OCI-LY1 (cell line): ENCODE results near the gene SMIM11.
"Not testable (repeated sequence)": the region's sequence is repeated elsewhere in the genome, so short reads cannot be mapped to it uniquely, and the experiment has no call there.

ENCODE experiments used
- EZH2 ChIP-seq: fragments of 200-600 bp; sonication (generic), shearing (Covaris generic); IDR thresholded peaks from 2 replicates; pipeline ENCODE4 v1.8.0; 2017; ENCODE audit warnings: borderline replicate concordance, mixed run types, mild to moderate bottlenecking, antibody characterized with exemption, low read length, moderate library complexity, mixed read lengths
- TF ChIP-seq, protein P1 (sequence below): fragments of 200-600 bp; sonication (generic), shearing (Covaris generic); IDR thresholded peaks from 2 replicates; pipeline ENCODE4 v1.5.1; 2017; ENCODE audit warnings: mild to moderate bottlenecking, antibody characterized with exemption, low read length, moderate library complexity, mixed read lengths

GRCh38 chr21:34374940-34375618, at the start of gene SMIM11:
- TF ChIP-seq, protein P1, sequence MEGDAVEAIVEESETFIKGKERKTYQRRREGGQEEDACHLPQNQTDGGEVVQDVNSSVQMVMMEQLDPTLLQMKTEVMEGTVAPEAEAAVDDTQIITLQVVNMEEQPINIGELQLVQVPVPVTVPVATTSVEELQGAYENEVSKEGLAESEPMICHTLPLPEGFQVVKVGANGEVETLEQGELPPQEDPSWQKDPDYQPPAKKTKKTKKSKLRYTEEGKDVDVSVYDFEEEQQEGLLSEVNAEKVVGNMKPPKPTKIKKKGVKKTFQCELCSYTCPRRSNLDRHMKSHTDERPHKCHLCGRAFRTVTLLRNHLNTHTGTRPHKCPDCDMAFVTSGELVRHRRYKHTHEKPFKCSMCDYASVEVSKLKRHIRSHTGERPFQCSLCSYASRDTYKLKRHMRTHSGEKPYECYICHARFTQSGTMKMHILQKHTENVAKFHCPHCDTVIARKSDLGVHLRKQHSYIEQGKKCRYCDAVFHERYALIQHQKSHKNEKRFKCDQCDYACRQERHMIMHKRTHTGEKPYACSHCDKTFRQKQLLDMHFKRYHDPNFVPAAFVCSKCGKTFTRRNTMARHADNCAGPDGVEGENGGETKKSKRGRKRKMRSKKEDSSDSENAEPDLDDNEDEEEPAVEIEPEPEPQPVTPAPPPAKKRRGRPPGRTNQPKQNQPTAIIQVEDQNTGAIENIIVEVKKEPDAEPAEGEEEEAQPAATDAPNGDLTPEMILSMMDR: not testable (repeated sequence)
- TF ChIP-seq EZH2: not testable (repeated sequence)
